DMS79 treated with DMSO at 0.1 percent for 48 hours (cell line): Measurements from ENCODE around the gene NPHP4.
A peak's percentile ranks its signal among the peaks of the same experiment; 100 is the strongest.

Source experiments
- DNase-seq: peaks from one replicate; lab custom pipeline; 2025; lab: John Stamatoyannopoulos, UW

NPHP4 gene

GRCh38 chr1:5992026-5992813 is at the start of gene NPHP4:
Gene NPHP4 (minus strand): TSS chr1:5992425. CDS start chr1:5986289, 6,136 bp downstream.
- peak; percentile 100 for DNase-seq

GRCh38 chr1:6041432-6042062 is 49.3 kb upstream of the NPHP4 start:
- no peak for DNase-seq

GRCh38 chr1:6040861-6041415 is 48.7 kb upstream of the NPHP4 start:
- no peak for DNase-seq

GRCh38 chr1:6040444-6040843 is 48.2 kb upstream of the NPHP4 start:
- no peak for DNase-seq

DNA sequence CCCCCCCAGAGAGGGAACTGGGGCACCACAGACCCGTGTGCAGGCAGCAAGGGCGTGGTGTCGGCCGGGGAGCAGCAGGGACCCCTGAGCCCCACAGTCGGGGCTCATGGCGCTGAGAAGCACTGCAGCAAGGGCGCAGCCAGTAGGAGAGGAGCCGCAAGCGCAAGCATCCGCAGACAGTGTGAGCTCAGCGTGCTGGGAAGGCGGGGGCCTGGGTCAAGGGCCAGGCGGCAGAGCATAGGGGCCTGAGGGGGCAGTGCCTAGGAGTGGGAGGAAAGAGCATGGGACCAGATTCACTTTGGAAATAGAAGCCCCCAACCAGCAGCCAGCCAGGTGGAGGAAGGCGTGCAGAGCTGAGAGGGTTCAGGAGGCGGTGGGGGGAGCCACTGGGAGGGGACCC is 46.8 kb upstream of the NPHP4 start:
- no peak for DNase-seq

GRCh38 chr1:6038603-6039002 is 46.4 kb upstream of the NPHP4 start:
- DNase-seq: no peak

GRCh38 chr1:6037338-6037762 is 45.1 kb upstream of the NPHP4 start:
- DNase-seq: no peak

- no peak for DNase-seq
Measured at GRCh38 chr1:6035719-6036118, 43.5 kb upstream of the NPHP4 start.

GRCh38 chr1:6035303-6035702 is 43.1 kb upstream of the NPHP4 start:
- no peak for DNase-seq

DNA sequence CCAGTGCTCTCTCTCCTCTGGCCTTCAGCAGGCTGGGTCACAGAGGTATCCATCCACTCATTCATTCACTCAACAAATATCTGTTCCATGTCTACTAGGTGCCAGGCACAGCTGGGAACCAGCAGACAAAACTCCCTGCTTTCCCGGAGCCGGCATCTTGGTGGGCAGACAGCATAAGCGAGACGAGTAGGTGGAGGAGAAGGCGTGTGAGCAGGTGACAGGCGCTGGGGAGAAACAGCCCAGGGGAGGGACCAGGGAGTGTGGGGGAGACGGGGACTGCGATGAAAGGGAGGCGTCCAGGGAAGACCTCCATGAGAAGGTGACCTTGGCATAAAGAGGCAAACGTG is 42.5 kb upstream of the NPHP4 start:
- no peak for DNase-seq

DNA sequence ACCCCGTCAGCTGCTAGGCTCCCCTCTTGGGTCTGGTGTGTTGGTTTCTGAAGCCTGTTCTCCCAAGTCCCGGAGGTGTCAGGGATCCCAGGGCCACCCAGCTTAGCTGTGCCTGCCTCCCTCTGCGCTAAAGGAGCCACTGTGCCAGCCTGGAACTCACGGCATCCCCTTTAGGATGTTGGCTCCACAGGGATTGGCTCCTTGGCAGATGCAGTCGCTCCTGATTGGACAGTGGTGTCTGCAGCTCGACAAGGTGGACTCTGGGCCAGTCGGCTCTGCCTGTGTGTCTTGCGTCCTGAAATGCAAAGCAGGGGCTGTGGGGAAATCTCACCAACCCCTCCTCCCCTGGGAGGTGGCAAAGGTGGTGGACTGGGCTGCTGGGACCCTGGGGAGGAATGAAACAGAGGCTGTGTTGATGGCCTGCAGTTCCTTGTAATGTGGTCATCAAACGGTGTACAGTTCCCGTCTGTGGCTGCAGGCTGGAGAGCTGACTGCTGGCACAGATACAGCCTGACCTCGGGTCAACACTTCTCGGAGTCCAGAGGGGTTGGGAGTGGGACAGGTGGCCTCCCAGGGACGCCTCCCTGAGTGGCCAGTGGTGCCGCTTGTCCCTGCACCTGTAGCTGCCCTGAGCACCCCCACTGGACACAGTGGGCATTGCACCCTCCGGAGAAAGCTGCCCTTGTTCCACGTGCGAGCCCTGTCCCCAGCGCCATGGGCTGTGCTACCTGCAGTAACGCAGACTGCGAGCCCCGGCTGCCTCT is 41.9 kb upstream of the NPHP4 start:
- DNase-seq: peak; percentile 48

DNA sequence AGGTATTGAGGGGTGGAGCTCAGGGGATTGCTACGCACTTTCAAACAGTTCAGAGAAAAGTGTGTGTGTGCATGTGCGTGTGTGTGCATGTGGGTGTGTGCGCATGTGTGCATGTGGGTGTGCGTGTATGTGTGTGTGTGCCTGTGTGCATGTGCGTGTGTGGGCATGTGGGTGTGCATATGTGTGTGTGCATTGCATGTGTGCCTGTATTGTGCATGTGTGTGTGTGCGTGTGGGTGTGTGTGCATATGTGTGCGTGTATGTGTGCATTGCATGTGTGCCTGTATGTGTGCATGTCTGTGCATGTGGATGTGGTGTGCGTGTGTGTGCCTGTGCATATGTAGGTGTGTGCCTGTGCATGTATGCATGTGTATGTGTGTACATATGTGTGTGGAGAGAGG is 40.9 kb upstream of the NPHP4 start:
- no peak for DNase-seq

DNA sequence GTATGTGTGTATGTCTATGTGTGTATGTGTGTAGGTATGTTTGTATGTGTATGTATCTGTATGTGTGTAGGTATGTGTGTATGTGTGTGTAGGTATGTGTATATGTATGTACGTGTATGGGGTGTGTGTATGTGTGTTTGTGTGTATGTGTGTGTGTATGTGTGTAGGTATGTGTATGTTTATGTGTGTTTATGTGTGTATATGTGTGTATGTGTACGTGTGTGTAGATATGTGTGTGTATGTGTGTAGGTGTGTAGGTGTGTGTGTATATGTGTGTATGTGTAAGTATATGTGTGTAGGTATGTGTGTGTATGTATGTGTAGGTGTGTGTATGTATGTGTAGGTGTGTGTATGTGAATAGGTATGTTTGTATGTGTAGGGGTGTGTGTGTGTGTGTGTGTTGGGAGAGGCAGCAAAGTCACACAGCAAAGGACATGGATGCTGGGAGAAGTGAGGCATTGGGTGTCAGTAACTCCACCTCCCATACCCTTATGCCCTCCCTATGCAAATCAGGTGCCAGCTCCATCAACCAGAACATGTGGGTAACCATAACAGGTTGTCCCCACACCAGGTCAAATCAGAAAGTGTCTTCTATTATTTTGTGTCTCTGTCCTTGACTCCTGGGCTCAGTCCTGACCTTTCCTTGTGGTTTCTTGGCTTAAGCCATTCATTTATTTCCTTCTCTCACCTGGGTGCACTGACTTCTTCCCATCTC is 38.5 kb upstream of the NPHP4 start:
- DNase-seq: no peak

- DNase-seq: no peak
Measured at GRCh38 chr1:6030132-6030531, 37.9 kb upstream of the NPHP4 start.

DNA sequence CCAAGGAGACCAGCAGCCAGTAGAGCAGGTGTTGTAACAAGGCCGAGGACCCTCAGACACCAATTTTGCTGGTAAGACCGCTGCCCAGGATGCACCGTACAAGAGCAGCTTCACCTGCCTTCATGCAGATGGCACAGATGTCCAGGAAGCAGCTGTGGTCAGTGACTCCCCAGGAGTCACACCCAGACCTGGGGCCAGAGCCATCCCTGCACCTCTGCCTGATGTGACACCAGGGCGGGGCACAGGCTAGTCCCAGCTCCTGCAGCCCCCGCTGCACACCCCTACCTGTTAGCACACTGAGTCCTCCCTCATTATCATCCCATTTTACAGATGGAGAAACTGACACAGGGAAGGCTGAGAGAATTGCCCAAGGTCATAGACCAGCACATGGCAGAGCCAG is 37.1 kb upstream of the NPHP4 start:
- no peak for DNase-seq

DNA sequence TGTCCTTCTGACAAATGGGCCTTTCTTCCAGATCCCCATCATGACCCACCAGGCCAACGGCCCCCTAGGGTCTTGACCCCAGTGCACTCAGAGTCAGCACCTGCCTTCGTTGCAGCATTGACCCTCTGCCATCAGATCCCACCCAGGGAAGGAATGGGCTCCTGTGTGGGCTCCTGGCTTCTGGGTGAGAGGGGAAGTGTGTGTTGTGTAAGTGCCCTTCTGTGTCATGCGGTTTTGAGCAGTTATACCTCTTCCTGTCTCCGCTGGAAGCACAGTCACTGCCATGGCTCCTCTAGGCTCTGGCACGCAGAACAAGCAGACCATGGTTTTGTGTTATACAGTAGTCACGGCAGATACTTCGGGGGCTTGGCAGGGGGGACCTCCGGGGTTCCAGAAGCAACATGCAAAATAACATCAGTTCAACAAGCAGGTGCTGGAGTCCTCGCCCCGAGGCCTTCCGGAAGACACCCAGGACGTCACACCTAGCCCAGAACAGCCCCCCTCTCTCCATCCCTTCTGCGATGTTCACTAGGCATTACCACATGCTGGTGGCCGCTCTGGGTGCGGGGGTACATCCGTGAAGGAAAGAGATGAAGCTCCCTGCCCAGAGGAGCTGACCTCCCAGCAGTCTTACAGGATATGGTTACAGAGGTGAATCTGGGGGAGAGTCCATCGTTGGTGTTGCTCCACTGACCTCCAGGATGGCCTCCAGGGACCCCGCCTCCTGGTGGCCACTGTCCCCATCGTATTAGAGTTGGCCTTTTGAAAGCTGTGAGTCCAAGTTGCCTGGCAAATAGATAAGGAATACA is 36.0 kb upstream of the NPHP4 start:
- no peak for DNase-seq

DNA sequence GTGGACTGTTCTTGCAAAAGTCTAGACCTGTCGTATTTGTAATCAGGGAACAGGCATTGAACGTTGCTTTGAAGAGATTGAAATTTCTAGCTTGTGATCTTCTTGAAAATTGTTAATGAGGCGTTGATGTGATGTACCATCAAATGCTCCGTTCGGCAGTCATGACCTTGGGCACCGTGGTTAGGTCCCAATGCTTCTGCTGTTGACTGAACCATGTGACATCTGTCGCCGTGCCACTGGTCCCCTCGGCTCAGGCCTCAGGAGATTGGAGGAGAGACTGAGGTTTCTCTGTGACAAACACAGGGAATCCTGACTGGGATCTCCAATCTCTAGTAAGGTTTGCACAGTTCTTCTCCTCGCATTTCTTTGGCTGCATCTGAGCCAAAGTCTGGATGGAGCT is 35.4 kb upstream of the NPHP4 start:
- no peak for DNase-seq

DNA sequence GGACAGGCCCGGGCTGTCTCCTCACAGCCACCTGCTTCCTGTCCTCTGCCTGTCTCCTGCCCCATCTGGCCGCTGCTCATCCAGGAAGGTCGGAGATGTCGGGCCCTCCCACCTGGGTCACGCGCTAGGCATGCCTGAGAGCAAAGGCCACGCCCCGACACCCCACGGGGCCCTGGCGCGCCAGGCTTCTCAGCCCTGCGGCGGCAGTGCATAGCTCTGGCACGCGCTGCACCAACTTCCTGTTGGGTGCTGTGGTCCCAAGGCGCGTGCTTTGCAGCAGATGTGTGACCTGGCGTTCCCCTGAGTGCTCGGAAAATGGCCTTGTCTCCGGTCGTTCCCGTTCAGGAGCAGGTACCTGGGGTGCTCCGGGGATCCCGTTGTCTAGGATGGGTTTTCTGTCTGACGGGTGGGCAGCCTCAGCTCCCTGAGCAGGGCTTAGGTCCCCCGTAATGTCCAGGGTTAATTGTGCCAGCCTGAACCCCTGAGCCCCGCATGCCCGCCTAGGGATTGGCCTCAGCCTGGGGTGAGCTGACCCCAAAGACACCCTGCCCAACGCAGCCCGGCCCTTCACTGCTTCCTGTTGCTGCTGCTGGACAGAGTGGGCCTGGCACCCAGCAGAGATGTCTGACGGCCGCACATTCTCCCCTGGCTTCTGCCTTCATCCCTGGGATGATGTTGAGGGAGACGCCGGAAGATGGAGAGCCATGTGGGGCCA is 34.0 kb upstream of the NPHP4 start:
- DNase-seq: peak; percentile 94

GRCh38 chr1:6025269-6026094 is 33.3 kb upstream of the NPHP4 start:
- peak; percentile 48 for DNase-seq

- DNase-seq: no peak
Measured at GRCh38 chr1:6024376-6024775, 32.2 kb upstream of the NPHP4 start.
